ENCODE results near the gene PRPF31.

The PRPF31 gene

GRCh38 chr19:54128441-54128725 lies 12.8 kb downstream of the PRPF31 start:
- H3K4me3 ChIP-seq (ENCODE audit: low read depth, low read length), result no peak overlapping the region
- no peak for DNase-seq (ENCODE audit: low read depth)
- TF ChIP-seq MYC (IDR thresholded peaks at IDR 0.05; ENCODE audit: low read depth, low read length) (no peak), POLR2A (IDR thresholded peaks at IDR 0.05; ENCODE audit: extremely low read depth, insufficient read length) (no peak), CTCF (IDR thresholded peaks at IDR 0.05; ENCODE audit: low read depth, low read length) (no peak)
- TF ChIP-seq, protein P1, sequence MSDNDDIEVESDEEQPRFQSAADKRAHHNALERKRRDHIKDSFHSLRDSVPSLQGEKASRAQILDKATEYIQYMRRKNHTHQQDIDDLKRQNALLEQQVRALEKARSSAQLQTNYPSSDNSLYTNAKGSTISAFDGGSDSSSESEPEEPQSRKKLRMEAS (IDR thresholded peaks at IDR 0.05; ENCODE audit: low read depth, low read length), result no peak

GRCh38 chr19:54128796-54129616 lies 13.5 kb downstream of the PRPF31 start:
- no peak for DNase-seq (ENCODE audit: low read depth)
- TF ChIP-seq POLR2A (IDR thresholded peaks at IDR 0.05; ENCODE audit: extremely low read depth, insufficient read length) (no peak), CTCF (IDR thresholded peaks at IDR 0.05; ENCODE audit: low read depth, low read length) (no peak)
- H3K4me3 ChIP-seq (ENCODE audit: low read depth, low read length), result no peak overlapping the region

DNA sequence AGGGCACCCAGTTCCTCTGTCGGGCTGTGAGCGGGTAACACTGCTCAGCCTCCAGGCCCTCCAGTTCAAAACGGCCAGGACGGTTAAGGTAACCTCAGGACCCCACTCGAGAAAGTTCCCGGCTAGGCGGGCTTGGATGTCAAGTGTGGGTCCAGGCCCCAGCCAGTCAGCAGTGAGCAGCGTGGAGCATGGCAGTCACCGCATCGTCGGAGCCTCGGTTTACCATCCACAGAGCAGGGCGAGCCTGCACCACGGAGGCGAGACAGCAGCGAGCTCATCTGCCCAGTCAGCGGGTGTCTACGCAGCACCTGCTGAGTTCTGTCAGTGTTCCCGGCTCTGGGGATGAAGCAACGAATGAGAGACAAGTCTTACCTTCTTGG lies 14.1 kb downstream of the PRPF31 start:
- DNase-seq (ENCODE audit: low read depth), result no peak
- TF ChIP-seq MYC (IDR thresholded peaks at IDR 0.05; ENCODE audit: low read depth, low read length), result no peak
- TF ChIP-seq POLR2A (IDR thresholded peaks at IDR 0.05; ENCODE audit: extremely low read depth, insufficient read length), result no peak
- TF ChIP-seq, protein P1 (IDR thresholded peaks at IDR 0.05; ENCODE audit: low read depth, low read length), result no peak
- no peak for TF ChIP-seq CTCF (IDR thresholded peaks at IDR 0.05; ENCODE audit: low read depth, low read length)
- no peak overlapping the region for H3K4me3 ChIP-seq (ENCODE audit: low read depth, low read length)

DNA sequence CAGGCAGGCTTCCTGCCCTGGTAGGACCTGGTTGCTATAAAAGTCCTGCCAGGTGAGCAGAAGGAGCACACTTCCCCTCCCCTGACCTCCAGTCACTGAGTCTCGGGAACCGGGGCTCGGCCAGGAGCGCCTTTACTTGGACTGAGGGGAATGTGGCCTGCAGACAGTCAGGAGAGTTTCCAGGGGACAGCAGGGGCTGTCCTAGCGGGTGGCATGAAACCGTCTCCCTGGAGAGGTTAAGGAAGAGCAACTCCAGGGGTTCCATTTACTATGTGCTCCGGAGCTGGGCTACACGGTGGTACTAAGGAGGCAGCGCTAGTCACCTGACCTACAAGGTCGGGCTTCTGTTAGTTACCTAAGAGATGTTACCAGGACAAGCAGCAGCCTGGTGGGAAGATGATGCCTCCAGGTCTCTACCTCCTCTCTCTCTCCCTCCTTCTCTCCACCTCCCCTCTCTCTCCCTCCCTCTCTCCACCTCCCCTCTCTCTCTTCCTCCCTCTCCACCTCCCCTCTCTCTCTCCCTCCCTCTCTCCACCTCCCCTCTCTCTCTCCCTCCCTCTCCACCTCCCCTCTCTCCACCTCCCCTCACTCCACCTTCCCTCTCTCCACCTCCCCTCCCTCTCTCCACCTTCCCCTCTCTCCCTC lies 17.9 kb downstream of the PRPF31 start:
- no peak for DNase-seq (ENCODE audit: low read depth)
- no peak overlapping the region for H3K4me3 ChIP-seq (ENCODE audit: low read depth, low read length)
- TF ChIP-seq, protein P1 (IDR thresholded peaks at IDR 0.05; ENCODE audit: low read depth, low read length), result no peak
- TF ChIP-seq POLR2A (IDR thresholded peaks at IDR 0.05; ENCODE audit: extremely low read depth, insufficient read length) (no peak), MYC (IDR thresholded peaks at IDR 0.05; ENCODE audit: low read depth, low read length) (no peak), CTCF (IDR thresholded peaks at IDR 0.05; ENCODE audit: low read depth, low read length) (no peak)

DNA sequence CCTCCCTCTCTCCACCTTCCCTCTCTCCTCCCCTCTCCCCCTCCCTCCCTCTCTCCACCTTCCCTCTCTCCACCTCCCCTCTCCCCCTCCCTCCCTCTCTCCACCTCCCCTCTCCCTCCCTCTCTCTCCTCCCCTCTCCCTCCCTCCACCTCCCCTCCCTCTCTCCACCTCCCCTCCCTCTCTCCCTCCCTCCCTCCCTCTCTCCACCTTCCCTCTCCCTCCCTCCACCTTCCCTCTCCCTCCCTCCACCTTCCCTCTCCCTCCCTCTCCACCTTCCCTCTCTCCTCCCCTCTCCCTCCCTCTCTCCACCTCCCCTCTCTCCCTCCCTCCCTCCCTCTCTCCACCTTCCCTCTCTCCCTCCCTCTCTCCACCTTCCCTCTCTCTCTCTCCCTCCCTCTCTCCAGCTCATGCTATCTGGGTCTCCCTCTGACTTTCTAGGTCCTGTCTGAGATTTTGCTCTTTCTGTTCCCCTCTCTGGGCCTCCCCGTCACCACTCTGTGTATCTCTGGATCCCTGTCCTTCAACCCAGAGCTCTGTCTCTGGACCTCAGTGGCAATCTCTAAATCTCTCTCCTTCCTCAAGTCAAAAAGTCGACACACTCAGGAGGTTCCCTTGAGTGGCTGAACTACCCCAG lies 18.5 kb downstream of the PRPF31 start:
- TF ChIP-seq POLR2A (IDR thresholded peaks at IDR 0.05; ENCODE audit: extremely low read depth, insufficient read length) (no peak), MYC (IDR thresholded peaks at IDR 0.05; ENCODE audit: low read depth, low read length) (no peak), CTCF (IDR thresholded peaks at IDR 0.05; ENCODE audit: low read depth, low read length) (no peak)
- TF ChIP-seq, protein P1 (IDR thresholded peaks at IDR 0.05; ENCODE audit: low read depth, low read length), result no peak
- H3K4me3 ChIP-seq (ENCODE audit: low read depth, low read length), result no peak overlapping the region

More for the DNA sequence above, 18.5 kb downstream of the PRPF31 start:
- DNase-seq (ENCODE audit: low read depth), result no peak

Data from NB4 (cell line).